ENCODE data around the gene ABHD14A. TPM values are rescaled to one million over a fixed set of nuclear protein-coding genes. Genes with fewer than 3 reads are reported as not detected.

Gene ABHD14A
- total RNA-seq, 1 donor: 18.8 TPM

DNA sequence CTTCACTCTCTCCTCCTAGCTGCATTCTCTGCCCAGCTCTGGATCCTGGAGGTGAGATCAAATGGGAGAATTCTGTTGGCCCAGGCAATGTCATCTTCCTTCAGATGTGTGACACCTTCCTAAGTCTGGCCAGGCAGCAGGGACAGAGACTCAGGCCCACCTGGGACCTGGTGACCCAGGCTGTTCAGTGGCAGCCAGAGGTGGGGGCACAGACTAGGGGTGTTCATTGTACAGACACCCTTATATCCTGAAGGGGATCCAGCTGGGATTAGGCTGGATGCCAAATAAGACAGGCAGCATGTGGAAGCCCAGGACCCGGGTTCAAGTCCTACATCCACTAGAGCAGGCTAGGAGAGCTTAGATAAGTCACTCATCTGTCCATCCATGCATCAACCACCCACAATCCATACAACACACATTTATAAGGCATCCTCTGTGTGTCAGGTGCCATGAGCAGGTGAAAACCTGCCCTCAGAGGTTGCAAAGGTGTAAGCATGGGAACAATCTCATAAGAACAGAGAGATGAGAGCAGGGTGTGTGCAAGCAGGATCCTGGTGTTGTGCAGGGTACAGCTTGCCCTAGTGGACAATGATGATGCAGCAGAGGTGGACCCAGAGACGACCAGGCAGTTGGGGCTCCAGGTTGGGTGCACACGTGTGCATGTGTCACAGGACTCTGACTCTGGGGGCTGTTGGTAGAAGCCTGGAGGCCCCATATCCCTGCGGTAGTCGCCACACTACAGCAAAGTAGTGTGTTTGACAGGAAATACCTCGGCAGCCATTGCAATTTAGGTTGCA, 39.1 kb downstream of the ABHD14A start:
- H3K4me1 ChIP-seq (ENCODE audit: insufficient read depth, low read length): peaks cover 4% of the 10 kb centered on the region
- no peak overlapping the region for H2AFZ ChIP-seq (ENCODE audit: low read length)
- H3K27me3 ChIP-seq (ENCODE audit: insufficient read depth, low read length): no peaks in the 10 kb centered on the region
- H3K4me2 ChIP-seq (ENCODE audit: insufficient read depth, low read length): no peak overlapping the region
- no peak overlapping the region for H3K27ac ChIP-seq (ENCODE audit: low read depth, low read length)
- H3K4me3 ChIP-seq (ENCODE audit: insufficient read depth, low read length): no peak overlapping the region
- H4K20me1 ChIP-seq (ENCODE audit: insufficient read depth, low read length): no peaks in the 10 kb centered on the region
- DNase-seq (ENCODE audit: insufficient read length, low spot score, missing footprints): no peak
- H3K36me3 ChIP-seq (ENCODE audit: insufficient read depth, low read length): no peaks in the 10 kb centered on the region
- H3K79me2 ChIP-seq (ENCODE audit: insufficient read depth, low read length): no peaks in the 10 kb centered on the region
- TF ChIP-seq, protein P1, sequence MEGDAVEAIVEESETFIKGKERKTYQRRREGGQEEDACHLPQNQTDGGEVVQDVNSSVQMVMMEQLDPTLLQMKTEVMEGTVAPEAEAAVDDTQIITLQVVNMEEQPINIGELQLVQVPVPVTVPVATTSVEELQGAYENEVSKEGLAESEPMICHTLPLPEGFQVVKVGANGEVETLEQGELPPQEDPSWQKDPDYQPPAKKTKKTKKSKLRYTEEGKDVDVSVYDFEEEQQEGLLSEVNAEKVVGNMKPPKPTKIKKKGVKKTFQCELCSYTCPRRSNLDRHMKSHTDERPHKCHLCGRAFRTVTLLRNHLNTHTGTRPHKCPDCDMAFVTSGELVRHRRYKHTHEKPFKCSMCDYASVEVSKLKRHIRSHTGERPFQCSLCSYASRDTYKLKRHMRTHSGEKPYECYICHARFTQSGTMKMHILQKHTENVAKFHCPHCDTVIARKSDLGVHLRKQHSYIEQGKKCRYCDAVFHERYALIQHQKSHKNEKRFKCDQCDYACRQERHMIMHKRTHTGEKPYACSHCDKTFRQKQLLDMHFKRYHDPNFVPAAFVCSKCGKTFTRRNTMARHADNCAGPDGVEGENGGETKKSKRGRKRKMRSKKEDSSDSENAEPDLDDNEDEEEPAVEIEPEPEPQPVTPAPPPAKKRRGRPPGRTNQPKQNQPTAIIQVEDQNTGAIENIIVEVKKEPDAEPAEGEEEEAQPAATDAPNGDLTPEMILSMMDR (IDR thresholded peaks at IDR 0.05; ENCODE audit: extremely low read depth, low read depth, low read length): no peak
- H3K9me3 ChIP-seq (ENCODE audit: low read depth, low read length): no peaks in the 10 kb centered on the region

DNA sequence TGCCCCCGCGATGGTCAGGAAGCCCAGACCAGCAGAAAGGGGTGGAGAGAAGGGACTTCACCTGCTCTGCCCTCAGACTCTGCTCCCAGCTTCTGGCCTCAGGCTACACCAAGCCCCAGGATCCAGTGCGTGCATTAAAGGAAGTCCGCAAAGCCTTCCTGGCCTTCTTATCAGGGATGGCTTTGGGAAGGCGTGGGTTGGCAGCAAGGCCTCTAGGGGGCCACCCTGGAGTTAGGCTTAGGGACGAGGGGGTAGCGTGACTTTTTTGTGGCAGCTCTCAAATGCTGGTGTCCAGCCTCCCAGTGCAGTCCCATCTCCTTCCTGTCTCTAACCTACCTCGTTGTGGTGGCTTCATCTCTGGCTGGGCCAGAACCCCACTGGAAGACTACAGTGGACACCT, 39.7 kb downstream of the ABHD14A start:
- no peak for DNase-seq (ENCODE audit: insufficient read length, low spot score, missing footprints)

DNA sequence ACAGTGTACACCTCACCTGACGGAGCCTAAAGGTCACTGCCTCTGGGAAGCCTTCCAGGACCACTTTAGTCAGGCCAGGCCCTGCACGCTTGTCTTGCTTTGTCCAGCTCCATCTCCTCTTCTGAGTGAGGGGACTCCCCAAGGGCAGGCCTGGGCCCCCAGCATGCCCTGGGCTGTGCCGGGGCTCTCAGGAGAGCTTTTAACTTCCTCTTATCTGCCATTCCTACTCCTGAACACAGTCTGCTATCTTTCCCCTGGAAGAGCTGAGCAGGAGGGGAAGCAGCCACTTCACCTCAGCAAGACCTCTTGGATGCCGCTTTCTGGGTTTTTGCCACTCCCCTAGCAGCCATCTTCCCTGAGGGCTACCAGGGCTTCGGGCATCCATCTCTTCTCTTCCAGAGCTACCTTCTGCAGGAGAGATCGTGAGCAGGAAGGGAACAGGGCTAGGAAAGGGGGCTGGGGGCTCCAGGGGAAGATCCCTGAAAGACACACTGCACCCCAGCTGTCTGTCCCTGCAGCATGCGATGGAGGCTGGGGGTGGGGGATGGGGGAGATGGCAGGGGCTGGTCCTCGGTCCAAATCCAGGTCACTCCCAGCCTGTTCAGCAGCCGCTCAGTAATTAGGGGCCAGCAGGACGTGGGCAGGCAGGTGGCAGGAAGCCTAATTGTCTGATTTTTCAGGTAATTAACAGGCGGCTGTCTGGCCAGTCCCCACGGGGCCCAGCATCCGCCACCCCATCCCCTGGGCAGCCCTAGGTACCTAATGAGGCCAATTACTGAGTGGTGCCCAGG, 40.8 kb downstream of the ABHD14A start:
- Histone ChIP-seq H3K36me3 (ENCODE audit: insufficient read depth, low read length) (no peaks in the 10 kb centered on the region), H3K27ac (ENCODE audit: low read depth, low read length) (no peak overlapping the region), H3K79me2 (ENCODE audit: insufficient read depth, low read length) (no peaks in the 10 kb centered on the region), H3K4me1 (ENCODE audit: insufficient read depth, low read length) (peaks cover 9% of the 10 kb centered on the region), H2AFZ (ENCODE audit: low read length) (no peak overlapping the region), H3K4me2 (ENCODE audit: insufficient read depth, low read length) (no peak overlapping the region), H3K9me3 (ENCODE audit: low read depth, low read length) (no peaks in the 10 kb centered on the region), H3K27me3 (ENCODE audit: insufficient read depth, low read length) (no peaks in the 10 kb centered on the region), H4K20me1 (ENCODE audit: insufficient read depth, low read length) (no peaks in the 10 kb centered on the region), H3K4me3 (ENCODE audit: insufficient read depth, low read length) (no peak overlapping the region)
- TF ChIP-seq, protein P1 (IDR thresholded peaks at IDR 0.05; ENCODE audit: extremely low read depth, low read depth, low read length): no peak
- DNase-seq (ENCODE audit: insufficient read length, low spot score, missing footprints): no peak

More for the DNA sequence above, 39.7 kb downstream of the ABHD14A start:
- Histone ChIP-seq H3K4me2 (ENCODE audit: insufficient read depth, low read length) (no peak overlapping the region), H3K4me3 (ENCODE audit: insufficient read depth, low read length) (no peak overlapping the region), H3K79me2 (ENCODE audit: insufficient read depth, low read length) (no peaks in the 10 kb centered on the region), H3K27me3 (ENCODE audit: insufficient read depth, low read length) (no peaks in the 10 kb centered on the region), H3K27ac (ENCODE audit: low read depth, low read length) (no peak overlapping the region), H4K20me1 (ENCODE audit: insufficient read depth, low read length) (no peaks in the 10 kb centered on the region), H3K36me3 (ENCODE audit: insufficient read depth, low read length) (no peaks in the 10 kb centered on the region), H3K9me3 (ENCODE audit: low read depth, low read length) (no peaks in the 10 kb centered on the region), H3K4me1 (ENCODE audit: insufficient read depth, low read length) (peaks cover 6% of the 10 kb centered on the region), H2AFZ (ENCODE audit: low read length) (no peak overlapping the region)
- TF ChIP-seq, protein P1 (IDR thresholded peaks at IDR 0.05; ENCODE audit: extremely low read depth, low read depth, low read length): peak; percentile 42

DNA sequence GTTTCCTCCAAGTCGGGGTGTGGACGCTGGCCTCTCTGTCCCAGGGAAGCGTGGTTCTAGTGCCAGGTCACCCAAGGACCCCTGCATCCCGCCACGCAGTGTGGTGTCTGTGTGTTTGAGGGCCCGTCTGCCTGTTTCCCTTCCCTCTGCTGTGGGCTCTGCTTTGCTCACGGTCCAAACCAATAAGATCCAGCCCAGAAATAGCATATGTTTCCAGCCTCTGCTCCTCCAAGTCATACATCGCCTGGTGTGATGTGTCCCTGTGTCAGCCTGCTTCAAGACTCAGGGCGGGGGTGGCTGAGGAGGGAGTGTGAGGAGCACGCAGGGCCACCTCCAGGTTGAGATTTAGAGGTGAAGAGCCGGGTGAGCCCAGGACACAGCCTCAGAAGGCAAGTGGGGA, 42.7 kb downstream of the ABHD14A start:
- Histone ChIP-seq H3K27ac (ENCODE audit: low read depth, low read length) (no peak overlapping the region), H3K4me1 (ENCODE audit: insufficient read depth, low read length) (peaks cover 19% of the 10 kb centered on the region), H3K79me2 (ENCODE audit: insufficient read depth, low read length) (no peaks in the 10 kb centered on the region), H3K27me3 (ENCODE audit: insufficient read depth, low read length) (no peaks in the 10 kb centered on the region), H3K4me3 (ENCODE audit: insufficient read depth, low read length) (no peak overlapping the region), H3K4me2 (ENCODE audit: insufficient read depth, low read length) (no peak overlapping the region), H3K36me3 (ENCODE audit: insufficient read depth, low read length) (no peaks in the 10 kb centered on the region), H3K9me3 (ENCODE audit: low read depth, low read length) (no peaks in the 10 kb centered on the region), H2AFZ (ENCODE audit: low read length) (peak overlapping the region; percentile 67), H4K20me1 (ENCODE audit: insufficient read depth, low read length) (no peaks in the 10 kb centered on the region)
- TF ChIP-seq, protein P1 (IDR thresholded peaks at IDR 0.05; ENCODE audit: extremely low read depth, low read depth, low read length): no peak
- no peak for DNase-seq (ENCODE audit: insufficient read length, low spot score, missing footprints)
